ENCODE data around the gene LYZL1.

LYZL1 gene

GRCh38 chr10:29326299-29326698 lies 37.4 kb downstream of the LYZL1 start:
- POLR2A ChIA-PET = no interaction called here
- DNase-seq (ENCODE audit: extremely low spot score) = no peak
- TF ChIP-seq FOXA1 (IDR thresholded peaks at IDR 0.05) = no peak
- TF ChIP-seq FOXK2 (IDR thresholded peaks at IDR 0.05) = no peak
- no peak for TF ChIP-seq PKNOX1 (IDR thresholded peaks at IDR 0.05)
- CTCF ChIA-PET = no interaction called here

- ChIA-PET CTCF (no interaction called here), POLR2A (no interaction called here)
- DNase-seq (ENCODE audit: extremely low spot score) = no peak
- no peak for TF ChIP-seq ELF4 (IDR thresholded peaks at IDR 0.05)
- TF ChIP-seq PKNOX1 (IDR thresholded peaks at IDR 0.05) = no peak
- no peak for TF ChIP-seq ZNF384 (IDR thresholded peaks at IDR 0.05)
These were observed 38.2 kb downstream of the LYZL1 start for GRCh38 chr10:29326886-29327745.

GRCh38 chr10:29327746-29328102 lies 38.9 kb downstream of the LYZL1 start:
- TF ChIP-seq ELF4 (IDR thresholded peaks at IDR 0.05) (no peak), FOXA1 (IDR thresholded peaks at IDR 0.05) (no peak), NFRKB (IDR thresholded peaks at IDR 0.05) (no peak), SUZ12 (IDR thresholded peaks at IDR 0.05) (no peak), FOXM1 (IDR thresholded peaks at IDR 0.05; ENCODE audit: borderline replicate concordance) (no peak), TARDBP (IDR thresholded peaks at IDR 0.05) (no peak), ARNT (IDR thresholded peaks at IDR 0.05) (no peak), SP1 (IDR thresholded peaks at IDR 0.05) (no peak), CTBP1 (IDR thresholded peaks at IDR 0.05; ENCODE audit: borderline replicate concordance) (no peak), HDGF (IDR thresholded peaks at IDR 0.05; ENCODE audit: borderline replicate concordance) (no peak), BHLHE40 (IDR thresholded peaks at IDR 0.05; ENCODE audit: borderline replicate concordance) (no peak), ZNF384 (IDR thresholded peaks at IDR 0.05) (no peak), L3MBTL2 (conservative IDR thresholded peaks at IDR 0.05) (no peak), LEF1 (IDR thresholded peaks at IDR 0.05; ENCODE audit: borderline replicate concordance) (no peak)
- ChIA-PET CTCF (no interaction called here), POLR2A (no interaction called here)
- no peak for DNase-seq (ENCODE audit: extremely low spot score)

- CTCF ChIA-PET = interaction anchor here (0.6 to 0.9 kb wide), 2 partner anchors 57 to 665 kb away, joined by 3 read pairs; no protein-coding TSS in a partner anchor
- DNase-seq (ENCODE audit: extremely low spot score) = no peak
- TF ChIP-seq FOXM1 (IDR thresholded peaks at IDR 0.05; ENCODE audit: borderline replicate concordance) (no peak), ZNF384 (IDR thresholded peaks at IDR 0.05) (no peak), BHLHE40 (IDR thresholded peaks at IDR 0.05; ENCODE audit: borderline replicate concordance) (no peak), LEF1 (IDR thresholded peaks at IDR 0.05; ENCODE audit: borderline replicate concordance) (no peak), FOXA1 (IDR thresholded peaks at IDR 0.05) (no peak), PKNOX1 (IDR thresholded peaks at IDR 0.05) (no peak), FOXK2 (IDR thresholded peaks at IDR 0.05) (no peak)
- POLR2A ChIA-PET = no interaction called here
These were observed 40.1 kb downstream of the LYZL1 start for GRCh38 chr10:29328983-29329382.

- ChIA-PET CTCF (interaction anchor here (0.6 to 0.7 kb wide), 2 partner anchors 57 to 60 kb away, joined by 3 read pairs; no protein-coding TSS in a partner anchor), POLR2A (no interaction called here)
- DNase-seq (ENCODE audit: extremely low spot score) = no peak
- no peak for TF ChIP-seq FOXK2 (IDR thresholded peaks at IDR 0.05)
- no peak for TF ChIP-seq SUZ12 (IDR thresholded peaks at IDR 0.05)
- no peak for TF ChIP-seq BHLHE40 (IDR thresholded peaks at IDR 0.05; ENCODE audit: borderline replicate concordance)
- TF ChIP-seq PKNOX1 (IDR thresholded peaks at IDR 0.05) = peak; percentile 40; the same call in 1 of the 2 replicates
These were observed 40.5 kb downstream of the LYZL1 start for GRCh38 chr10:29329420-29329819.

GRCh38 chr10:29332061-29332760 lies 43.3 kb downstream of the LYZL1 start:
- TF ChIP-seq ARNT (IDR thresholded peaks at IDR 0.05) (no peak), SUZ12 (IDR thresholded peaks at IDR 0.05) (no peak), PKNOX1 (IDR thresholded peaks at IDR 0.05) (no peak), BHLHE40 (IDR thresholded peaks at IDR 0.05; ENCODE audit: borderline replicate concordance) (no peak), L3MBTL2 (conservative IDR thresholded peaks at IDR 0.05) (no peak), FOXM1 (IDR thresholded peaks at IDR 0.05; ENCODE audit: borderline replicate concordance) (no peak), HDGF (IDR thresholded peaks at IDR 0.05; ENCODE audit: borderline replicate concordance) (no peak), FOXK2 (IDR thresholded peaks at IDR 0.05) (no peak), SP1 (IDR thresholded peaks at IDR 0.05) (no peak), FOXA1 (IDR thresholded peaks at IDR 0.05) (no peak), ELF4 (IDR thresholded peaks at IDR 0.05) (no peak), CTBP1 (IDR thresholded peaks at IDR 0.05; ENCODE audit: borderline replicate concordance) (no peak), TARDBP (IDR thresholded peaks at IDR 0.05) (no peak), NFRKB (IDR thresholded peaks at IDR 0.05) (no peak), ZNF384 (IDR thresholded peaks at IDR 0.05) (no peak)
- POLR2A ChIA-PET = no interaction called here
- DNase-seq (ENCODE audit: extremely low spot score) = no peak
- CTCF ChIA-PET = interaction anchor here (0.6 kb wide), 1 partner anchor 258 kb away, joined by 3 read pairs; no protein-coding TSS in a partner anchor
